Stimulated activated CD4-positive, alpha-beta T cell treated with anti-CD3 and anti-CD28 coated beads, Interleukin-1b, Interleukin-23, amount 100 ng/mL, for 4 hours (primary cell): ENCODE results near the gene KDELR1.

Experiments used
- DNase-seq, 2 donors: peaks; one replicate each; pipeline ENCODE4 v3.0.0-alpha.2; 2020; ENCODE audit warnings: low read depth in 2 of 2

The KDELR1 gene

GRCh38 chr19:48371367-48371766, 20.0 kb downstream of the KDELR1 start:
- no peak for DNase-seq

GRCh38 chr19:48370955-48371354, 20.4 kb downstream of the KDELR1 start:
- DNase-seq: no peak

GRCh38 chr19:48368936-48369335, 22.4 kb downstream of the KDELR1 start:
- no peak for DNase-seq

GRCh38 chr19:48367855-48368254, 23.5 kb downstream of the KDELR1 start:
- DNase-seq: no peak

- no peak for DNase-seq
Observed at GRCh38 chr19:48365602-48366001, 25.7 kb downstream of the KDELR1 start.

GRCh38 chr19:48364598-48365348, 26.6 kb downstream of the KDELR1 start:
- DNase-seq: no peak

- DNase-seq: peak; percentile 91 to 96
Observed at GRCh38 chr19:48363810-48364597, 27.3 kb downstream of the KDELR1 start, which contains the start of the genes SYNGR4 and TMEM143. TSS of gene SYNGR4 (plus strand) at chr19:48364367. CDS start at chr19:48365843, 1,476 bp downstream. TSS of gene TMEM143 (minus strand) at chr19:48363940. CDS start at chr19:48363920, 20 bp downstream.

- DNase-seq: peak in 1 of 2 donors; percentile 4
Observed at GRCh38 chr19:48363500-48363809, 27.9 kb downstream of the KDELR1 start.

GRCh38 chr19:48362716-48363499, 28.4 kb downstream of the KDELR1 start:
- peak; percentile 82 for DNase-seq

GRCh38 chr19:48361912-48362311, 29.4 kb downstream of the KDELR1 start:
- DNase-seq: no peak

GRCh38 chr19:48359123-48359522, 32.2 kb downstream of the KDELR1 start:
- DNase-seq: no peak

- no peak for DNase-seq
Observed at GRCh38 chr19:48355365-48355954, 35.9 kb downstream of the KDELR1 start.

- no peak for DNase-seq
Observed at GRCh38 chr19:48354332-48354992, 36.9 kb downstream of the KDELR1 start.

GRCh38 chr19:48353677-48354076, 37.7 kb downstream of the KDELR1 start:
- no peak for DNase-seq

GRCh38 chr19:48351341-48351752, 40.0 kb downstream of the KDELR1 start:
- DNase-seq: peak; percentile 78 to 81

- DNase-seq: no peak
Observed at GRCh38 chr19:48350856-48351255, 40.5 kb downstream of the KDELR1 start.

- DNase-seq: no peak
Observed at GRCh38 chr19:48348737-48349136, 42.6 kb downstream of the KDELR1 start.

GRCh38 chr19:48348045-48348444, 43.3 kb downstream of the KDELR1 start:
- DNase-seq: no peak

- DNase-seq: no peak
Observed at GRCh38 chr19:48346191-48346590, 45.2 kb downstream of the KDELR1 start.

- no peak for DNase-seq
Observed at GRCh38 chr19:48344892-48345291, 46.5 kb downstream of the KDELR1 start.

- DNase-seq: no peak
Observed at GRCh38 chr19:48342841-48343540, 48.4 kb downstream of the KDELR1 start.
